HPDE6-E6E7 (cell line): Measurements from ENCODE around the gene TCTN3.
A peak's percentile ranks its signal among the peaks of the same experiment; 100 is the strongest.
"Not testable (repeated sequence)": the region's sequence is repeated elsewhere in the genome, so short reads cannot be mapped to it uniquely, and the experiment has no call there.

Experiments used
- DNase-seq: peaks from one replicate; pipeline ENCODE4 v3.0.0; 2011; ENCODE audit warnings: missing footprints; ENCODE audit errors: extremely low spot score

TCTN3 gene

DNA sequence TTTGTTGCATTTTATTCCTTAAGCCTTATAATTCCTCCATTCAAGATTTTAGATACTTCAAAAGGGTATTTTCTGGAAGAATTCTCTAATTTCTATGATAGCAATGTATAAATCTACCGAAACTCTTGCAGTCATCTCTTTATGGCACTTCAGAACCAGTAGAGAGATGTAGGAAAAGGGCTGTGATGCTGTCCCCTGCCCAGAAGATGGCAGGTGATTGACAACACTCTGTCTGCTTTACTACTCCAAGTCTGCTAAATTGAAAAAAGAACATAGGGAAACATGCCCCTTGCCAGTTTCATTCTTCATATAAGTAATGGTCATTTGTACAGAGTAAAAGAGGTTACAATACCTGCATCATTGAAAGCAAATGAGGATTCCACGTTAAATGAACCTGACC lies 5.1 kb downstream of the TCTN3 start:
- no peak for DNase-seq

DNA sequence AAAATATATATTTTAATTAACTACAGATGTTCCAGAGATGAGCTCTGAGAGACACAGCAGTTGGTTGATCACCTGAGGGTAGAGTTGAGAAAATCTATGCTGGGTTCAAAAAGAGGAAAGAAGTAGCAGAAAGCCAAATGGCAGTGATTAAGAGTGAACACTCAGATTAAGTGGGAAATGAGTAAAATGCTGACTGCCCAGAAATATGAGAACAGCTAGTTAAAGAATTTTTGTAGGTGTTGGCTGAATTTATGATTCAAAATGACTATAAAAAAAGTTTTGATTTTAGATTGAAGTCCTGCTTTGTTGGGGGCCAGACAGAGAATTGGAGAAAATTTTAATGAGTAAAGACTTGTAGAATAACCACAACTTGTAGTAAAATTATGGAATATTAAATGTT lies 9.8 kb downstream of the TCTN3 start:
- no peak for DNase-seq

DNA sequence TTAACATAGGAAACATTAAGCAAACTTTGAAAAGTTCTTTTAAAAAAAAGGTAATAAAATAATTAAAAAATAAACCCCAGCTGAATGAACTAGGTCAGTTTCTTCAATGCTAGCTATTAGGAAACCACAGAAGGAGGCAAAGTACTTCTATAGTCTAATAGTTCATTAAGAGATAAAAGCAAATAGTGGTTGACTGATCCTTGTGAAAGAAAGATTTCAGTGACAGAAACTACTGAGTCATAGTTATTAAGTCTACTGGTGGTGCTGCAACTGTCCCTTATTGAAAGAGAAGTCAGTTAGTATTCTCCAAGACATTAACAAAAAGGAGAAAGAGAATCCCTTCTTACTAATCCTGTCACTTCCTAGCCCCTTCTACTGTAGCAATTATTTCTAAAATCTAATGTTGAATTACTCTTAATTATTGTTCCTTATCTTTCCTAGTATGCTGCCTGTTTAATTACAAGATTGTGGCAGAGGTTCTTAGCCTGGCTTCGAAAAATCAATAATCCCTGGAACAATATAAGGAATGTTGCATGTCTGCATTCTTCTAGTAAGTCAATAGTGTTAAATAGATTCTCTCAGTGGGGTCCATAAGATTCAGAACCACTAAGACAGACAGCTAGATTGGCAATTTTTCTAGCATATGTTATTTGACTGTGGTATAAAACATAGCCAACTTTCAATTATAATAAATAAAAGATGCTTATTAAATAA lies 18.2 kb downstream of the TCTN3 start:
- no peak for DNase-seq

DNA sequence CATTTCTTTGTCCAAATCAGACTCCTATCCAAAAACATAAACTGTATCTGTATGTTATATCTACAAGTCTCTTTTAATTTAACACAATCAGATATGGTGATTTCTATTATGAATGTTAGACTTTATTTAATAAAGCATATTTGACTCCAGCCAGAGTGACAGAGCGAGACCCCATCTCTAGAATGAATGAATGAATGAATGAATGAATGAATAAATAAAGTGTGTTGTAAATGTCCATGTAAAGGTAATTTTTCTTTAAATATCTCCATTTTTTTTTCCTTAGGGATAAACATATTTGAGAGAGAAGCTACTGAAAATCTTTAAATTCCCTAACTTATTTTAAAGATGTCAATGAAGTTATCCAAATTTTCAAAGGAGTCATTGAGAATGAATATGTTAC lies 19.1 kb downstream of the TCTN3 start:
- no peak for DNase-seq

DNA sequence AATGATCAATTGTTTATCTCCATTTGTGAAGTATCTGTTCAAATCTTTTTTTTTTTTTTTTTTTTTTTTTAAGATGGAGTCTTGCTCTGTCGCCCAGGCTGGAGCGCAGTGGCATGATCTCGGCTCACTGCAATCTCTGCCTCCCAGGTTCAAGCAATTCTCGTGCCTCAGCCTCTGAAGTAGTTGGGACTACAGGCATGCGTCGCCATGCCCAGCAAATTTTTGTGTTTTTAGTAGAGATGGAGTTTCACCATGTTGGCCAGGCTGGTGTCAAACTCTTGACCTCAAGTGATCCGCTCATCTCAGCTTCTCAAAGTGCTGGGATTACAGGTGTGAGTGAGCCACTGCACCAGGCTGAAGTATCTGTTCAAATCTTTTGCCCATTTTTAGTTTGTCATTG lies 21.1 kb downstream of the TCTN3 start:
- not testable (repeated sequence) for DNase-seq

DNA sequence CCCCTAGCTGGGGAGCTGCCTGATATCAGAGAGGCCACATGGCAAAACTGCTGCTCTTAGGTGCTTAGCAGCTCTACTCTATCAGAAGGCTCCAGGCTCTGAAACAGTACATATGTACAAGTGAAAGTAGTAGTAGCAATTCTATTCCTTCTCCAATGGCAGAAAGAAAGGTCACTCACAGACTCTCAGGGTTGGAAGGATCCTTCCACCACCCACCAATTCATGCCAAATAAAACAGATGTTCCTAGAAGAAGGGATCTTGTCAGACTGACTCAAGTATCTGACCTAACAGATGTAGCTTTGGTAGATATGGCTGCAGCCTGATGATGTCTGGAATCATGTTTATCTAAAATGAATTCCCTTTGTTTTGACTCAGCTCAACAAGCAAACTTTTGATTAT lies 29.2 kb downstream of the TCTN3 start:
- DNase-seq: no peak

DNA sequence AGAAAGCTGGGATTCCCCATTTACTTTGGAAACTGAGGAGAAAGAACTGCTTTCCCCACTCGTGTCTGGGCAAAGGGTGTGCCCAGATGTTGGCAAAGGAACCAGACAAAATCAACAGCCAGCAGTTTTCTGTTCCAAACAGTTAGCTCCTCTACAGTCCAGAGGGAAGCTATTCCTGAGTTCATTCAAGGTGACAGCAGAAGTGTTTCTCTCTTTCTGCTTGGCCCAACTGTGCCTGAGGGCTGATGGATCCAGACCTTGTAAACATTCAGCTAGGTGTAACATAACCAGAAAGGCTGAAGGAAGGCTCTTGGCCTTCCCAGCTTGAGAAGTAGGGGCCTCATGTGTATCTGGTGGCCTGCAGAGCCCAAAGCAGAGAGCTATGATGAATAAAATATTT lies 30.2 kb downstream of the TCTN3 start:
- DNase-seq: no peak

DNA sequence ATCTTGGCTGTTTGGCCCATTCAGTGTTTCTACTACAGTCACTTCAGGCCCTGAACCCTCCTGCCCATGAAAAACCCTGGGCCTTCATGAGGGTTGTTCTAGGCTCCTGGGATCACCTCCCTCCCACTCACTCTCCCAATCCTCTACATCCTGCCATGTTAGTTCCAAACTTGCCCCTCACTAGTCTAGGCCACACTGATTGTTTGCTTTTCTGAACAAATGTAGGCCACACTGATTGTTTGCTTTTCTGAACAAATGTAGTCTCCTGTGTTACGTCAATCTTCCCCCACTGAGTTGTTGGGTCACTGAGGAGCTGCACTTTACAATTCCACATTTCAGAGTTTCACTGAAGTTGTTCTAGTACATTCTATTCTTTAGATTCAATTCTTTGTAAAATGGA lies 31.9 kb downstream of the TCTN3 start:
- DNase-seq: no peak

DNA sequence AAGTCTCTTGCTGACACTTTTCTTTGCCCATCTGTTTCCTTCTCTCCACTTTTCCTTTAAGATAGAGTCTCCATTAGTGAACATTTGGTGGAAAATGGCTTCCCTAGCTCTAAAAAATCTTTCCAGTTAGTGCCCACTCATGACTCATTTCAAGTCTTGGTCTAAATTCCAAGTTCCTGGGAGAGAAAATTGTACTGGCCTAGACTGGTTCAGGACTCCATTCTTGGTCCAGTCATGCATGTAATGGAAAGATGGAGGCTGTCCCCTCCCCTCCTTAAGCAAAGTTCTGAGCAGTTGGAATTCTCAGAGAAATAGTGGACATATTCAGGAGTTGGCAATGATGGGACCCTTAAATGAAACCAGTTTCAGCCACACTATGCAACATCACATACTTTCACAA lies 33.4 kb downstream of the TCTN3 start:
- DNase-seq: no peak

DNA sequence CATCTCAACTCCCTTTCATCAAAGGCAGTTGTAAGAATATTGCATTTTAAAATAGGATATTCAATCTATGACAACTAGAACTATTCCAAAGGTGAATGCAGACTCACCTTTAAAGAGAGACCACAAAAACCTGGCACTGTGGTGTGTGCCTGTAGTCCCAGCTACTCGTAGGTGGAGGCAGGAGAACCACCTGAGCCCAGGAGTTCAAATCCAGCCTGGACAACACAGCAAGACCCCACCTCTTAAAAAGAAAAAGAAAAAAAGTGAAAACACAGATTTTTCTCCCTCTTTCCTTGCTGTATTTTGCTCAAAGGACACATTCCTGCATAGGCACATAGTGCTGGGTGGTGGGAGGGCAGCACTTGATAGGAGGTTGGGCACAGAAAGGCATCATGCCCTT lies 36.5 kb downstream of the TCTN3 start:
- DNase-seq: no peak

DNA sequence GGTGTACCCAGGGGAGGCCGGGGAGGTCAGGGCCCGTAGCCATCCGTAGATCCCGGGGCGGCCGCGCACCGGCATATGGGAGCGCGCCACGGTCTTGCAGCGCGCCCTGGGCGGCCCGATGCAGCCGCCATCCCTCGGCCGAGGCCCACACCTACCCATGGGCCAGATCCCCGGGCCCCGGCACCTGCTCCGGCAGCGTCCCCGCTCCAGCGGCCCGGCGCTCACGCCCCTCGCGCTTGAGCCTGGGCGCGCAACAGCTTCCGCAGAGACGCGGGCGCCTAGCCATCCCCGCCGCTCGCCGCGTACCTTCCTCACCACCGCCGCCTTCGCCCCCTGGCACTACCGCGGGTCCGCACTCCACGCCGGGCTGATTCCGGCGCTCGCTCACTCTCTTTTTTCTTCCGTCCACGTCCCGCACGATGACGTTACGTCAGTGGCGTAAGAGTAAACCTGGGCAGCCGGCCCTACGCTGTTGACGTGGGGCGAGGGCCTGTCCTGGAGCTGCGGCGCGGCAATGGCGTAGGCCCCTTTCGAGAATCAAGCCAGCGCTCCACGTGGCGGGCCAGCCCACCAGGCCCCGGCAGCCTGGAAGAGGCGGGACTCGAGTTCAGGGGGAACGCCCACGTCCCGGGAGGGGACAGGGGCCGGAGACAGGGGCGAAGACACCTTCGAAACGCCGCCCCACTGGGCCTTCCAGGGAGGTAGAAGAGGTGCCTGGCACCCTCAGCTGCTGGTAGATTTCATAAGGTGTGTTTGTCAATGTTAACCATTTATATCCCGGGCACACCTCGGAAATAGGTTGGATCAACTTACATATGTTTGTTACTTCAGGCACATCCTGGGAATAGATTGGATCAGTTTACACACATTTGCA lies 37.2 kb downstream of the TCTN3 start, which contains the start of gene ALDH18A1:
Gene ALDH18A1, minus strand, starts transcription at position 421 of the 874 bp plus-strand sequence. CDS start 3,334 bp downstream, outside the sequence.
- peak; percentile 78 for DNase-seq

DNA sequence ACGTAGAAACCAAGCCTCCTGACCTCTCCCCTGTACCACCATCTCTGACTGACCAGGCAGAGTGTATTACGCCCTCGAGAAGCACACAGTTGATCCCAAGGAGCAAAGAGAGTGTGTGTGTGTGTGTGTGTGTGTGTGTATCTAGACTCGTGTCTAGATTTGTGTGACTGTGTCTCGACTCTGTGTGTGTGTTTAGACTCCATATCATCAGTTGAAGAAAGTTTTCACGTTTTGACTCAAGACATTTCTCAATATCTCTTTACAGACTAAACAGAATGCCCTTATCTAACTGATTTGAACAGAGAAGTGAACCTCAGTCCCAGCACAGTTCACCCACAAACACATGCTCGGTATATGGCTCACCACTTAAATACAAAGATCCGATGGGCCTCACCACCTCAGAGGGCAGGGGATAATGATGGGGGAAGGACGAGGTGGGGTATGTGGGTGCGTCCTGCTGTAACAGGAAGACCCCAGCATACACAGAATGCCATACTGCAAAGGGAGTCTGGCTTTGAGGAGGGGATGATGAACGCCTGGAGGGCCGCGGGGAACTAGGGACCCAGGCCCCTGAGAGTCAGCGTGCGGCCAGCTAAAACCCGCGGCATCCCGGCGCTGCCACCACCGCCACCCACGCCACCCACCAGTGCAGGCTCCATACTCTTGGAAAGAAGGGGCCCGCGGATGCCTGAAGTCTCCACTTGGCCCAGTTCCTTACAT lies 38.0 kb downstream of the TCTN3 start:
- DNase-seq: no peak

DNA sequence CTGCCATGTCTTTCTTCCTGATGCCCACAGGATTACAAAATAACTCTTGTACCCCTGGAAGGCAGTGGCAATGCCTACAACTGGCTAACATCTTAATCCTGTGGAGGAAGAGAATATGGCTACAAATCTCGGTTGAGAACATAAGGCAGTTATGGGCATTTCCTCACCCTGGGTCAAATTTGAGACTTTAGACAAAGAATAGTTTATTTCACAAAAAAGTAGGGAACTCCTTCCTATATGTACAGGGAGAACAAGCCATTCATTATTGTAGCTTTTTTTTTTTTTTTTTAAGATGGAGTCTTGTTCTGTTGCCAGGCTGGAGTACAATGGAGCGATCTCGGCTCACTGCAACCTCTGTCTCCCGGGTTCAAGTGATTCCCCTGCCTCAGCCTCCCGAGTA lies 39.8 kb downstream of the TCTN3 start:
- no peak for DNase-seq

DNA sequence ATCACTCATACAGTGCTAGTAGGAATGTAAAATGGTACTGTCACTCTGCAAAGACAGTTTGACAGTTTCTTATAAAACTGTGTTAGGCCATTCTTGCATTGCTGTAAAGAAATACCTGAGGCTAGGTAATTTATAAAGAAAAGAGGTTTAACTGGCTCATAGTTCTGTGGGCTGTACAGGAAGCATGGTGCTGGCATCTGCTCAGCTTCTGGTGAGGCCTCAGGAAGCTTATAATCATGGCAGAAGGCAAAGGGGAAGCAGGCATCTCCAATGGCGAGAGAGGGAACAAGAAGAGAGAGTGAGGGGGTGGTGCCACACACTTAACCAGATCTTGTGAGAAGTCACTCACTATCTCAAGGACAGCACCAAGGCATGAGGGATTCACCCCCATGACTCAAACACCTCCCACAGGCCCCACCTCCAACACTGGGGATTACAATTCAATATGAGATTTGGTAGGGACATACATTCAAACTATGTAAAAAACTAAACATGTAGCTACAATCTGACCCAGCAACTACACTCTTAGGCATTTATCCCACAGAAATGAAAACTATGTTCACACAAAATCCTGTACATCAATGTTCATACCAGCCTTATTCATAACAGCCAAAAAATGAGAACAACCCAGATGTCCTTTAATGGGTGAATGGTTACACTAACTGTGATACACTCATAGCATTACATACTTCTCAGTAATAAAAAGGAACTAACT lies 42.2 kb downstream of the TCTN3 start:
- no peak for DNase-seq

DNA sequence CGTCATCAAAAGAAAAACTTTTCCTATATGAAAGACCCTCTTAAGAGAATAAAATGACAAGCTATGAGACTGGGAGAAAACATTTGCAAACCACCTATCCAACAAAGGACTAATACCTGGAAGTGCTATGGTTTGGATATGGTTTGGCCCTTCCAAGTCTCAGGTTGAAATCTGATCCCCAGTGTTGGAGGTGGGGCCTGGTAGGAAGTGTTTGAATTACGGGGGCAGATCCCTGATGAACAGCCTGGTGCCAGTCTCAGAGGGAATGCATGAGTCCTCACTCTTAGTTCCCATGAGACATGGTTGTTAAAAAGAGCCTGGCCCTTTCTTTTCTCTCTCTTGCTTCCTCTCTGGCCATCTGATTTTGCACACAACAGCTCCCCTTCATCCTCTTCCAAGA lies 43.5 kb downstream of the TCTN3 start:
- DNase-seq: no peak

DNA sequence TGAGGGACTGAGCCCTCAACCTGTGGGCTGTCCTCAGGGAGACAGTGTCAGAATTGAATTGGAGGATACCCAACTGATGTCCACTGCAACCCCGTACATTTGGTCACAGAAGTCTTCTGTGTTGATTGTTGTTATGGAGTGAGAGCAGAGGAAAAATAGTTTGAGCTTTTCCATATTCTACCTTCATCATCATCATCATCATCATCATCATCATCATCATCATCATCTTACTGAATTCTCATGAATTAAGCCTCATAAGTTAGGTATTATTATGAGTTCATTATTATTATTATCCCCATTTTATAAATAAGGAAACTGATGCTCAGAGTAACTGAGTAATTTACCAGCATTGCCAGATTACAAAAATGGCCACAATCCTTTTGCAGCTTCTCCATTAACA lies 45.6 kb downstream of the TCTN3 start:
- no peak for DNase-seq

DNA sequence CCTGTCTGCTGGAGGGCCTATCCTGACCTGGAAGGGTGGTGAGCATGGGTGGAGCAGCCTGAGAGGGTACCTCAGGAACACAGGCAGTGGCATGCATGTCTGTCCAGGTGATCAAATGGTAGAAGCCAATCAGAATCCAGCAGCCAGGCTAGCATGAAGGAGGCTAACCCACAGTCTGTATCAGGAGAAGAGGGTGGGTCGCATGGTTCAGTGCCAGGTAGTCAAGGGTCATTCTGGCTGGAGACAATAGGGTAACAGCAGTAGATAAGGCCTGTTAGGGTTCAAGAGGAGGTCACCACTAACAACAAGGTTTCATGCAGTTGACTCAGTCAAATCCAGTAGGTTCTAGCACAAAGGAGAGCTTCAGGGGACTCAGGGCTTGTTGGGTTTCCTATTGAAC lies 47.6 kb downstream of the TCTN3 start:
- DNase-seq: no peak

DNA sequence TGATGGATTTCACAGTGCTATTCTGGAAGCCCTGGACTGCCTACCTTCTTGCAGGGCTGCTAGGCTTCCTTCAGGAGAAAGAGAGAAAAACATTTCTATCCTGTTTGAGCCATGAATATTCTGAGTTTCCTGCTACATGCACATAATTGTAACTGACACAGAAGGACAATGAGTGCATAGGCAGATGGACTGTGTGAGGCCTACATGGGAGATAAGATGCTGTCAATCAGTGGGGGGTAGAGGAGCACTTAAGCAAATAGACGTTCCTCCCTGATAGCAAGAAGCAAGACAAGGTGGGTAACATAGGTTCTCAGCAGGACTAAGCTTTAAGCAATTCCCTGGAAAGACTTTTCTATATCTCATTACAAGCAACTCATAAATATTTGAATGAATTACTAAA lies 48.8 kb downstream of the TCTN3 start:
- DNase-seq: no peak

DNA sequence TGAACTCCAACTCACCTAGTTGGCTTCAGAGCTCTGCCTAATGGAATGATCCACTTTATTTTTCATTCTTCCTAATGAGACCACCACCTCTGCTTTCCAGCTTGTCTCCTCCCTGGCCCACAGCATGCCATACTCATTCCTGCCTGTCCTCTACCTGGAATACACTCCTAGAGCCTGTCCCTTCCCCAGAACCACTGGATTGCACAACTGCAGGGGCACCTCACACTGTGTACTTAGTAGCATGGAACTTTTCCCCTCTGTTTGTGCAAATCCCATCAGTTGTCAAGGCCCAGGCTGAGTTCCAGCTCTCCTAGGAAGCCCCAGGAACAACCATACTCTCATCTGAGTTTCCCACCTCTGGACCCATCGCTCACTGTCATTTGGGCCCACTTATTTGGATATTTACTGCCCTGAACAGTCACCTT lies 52.8 kb downstream of the TCTN3 start:
- DNase-seq: no peak

DNA sequence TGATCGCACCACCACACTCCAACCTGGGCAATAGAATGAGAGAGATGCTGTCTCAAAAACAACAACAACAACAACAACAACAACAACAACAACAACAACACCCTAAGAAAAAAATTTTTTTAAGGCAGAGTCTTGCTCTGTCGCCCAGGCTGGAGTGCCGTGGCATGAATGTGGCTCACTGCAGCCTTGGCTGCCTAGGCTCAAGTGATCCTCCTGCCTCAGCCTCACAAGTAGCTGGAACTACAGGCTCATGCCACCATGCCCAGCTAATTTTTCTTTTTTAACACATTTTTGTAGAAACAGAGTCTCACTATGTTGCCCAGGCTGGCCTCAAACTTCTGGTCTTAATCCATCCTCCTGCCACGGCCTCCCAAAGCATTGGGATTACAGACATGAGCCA lies 55.8 kb downstream of the TCTN3 start:
- no peak for DNase-seq

DNA sequence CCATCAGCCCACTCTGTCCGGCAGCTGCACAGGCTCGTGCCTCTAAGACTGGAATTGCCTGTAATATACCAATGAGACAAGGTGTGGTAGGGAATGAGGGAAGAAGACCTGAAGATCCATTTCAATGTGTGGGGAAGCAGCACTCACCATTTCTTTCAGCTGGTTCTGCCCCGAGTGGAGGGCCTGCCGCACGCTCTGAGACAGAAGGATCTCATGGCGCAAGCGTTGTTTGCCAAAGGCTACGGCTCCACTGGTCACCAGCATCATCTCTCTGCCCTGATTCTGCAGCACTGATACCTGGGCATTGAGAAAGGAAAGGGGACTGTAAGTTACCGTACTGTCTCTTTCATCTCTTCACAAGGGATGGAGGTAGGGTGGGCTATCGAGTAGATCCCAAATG lies 56.6 kb downstream of the TCTN3 start:
- DNase-seq: no peak

DNA sequence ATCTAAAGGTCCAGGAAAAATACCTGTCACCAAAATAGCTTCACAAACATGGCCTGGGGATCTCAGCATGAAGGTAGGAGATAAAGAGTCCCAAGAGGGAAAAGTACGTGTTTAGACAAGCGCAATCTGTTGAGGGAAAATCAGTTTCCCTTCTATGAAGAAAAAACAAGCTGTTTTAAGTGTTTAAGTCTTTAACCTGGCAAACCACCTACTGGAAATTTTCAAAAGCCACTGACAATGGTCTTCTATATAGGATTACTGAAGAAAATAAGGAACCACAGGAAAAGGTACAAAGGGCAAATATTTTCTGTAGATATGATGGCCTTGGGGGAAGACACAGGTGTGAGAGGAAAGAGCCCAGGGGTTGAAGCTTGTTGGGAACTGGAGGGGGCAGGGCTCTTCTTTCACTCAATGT lies 58.4 kb downstream of the TCTN3 start:
- no peak for DNase-seq
